Caco-2 (cell line): ENCODE measurements around the gene TASL. TPM values are rescaled to one million over a fixed set of nuclear protein-coding genes. Genes with fewer than 3 reads are reported as not detected.

Experiments used
- BruUV-seq: library from RNA; stranded (reverse); fragments of 400-500 nt; replicated peaks from 2 replicates; lab custom pipeline; 2021; lab: Mats Ljungman, UMichigan
- CTCF ChIA-PET: fragments of 300-600 bp; sonication (Branson Sonifier 250); formaldehyde crosslinking; loops from one replicate; lab custom pipeline; 2022; ENCODE audit warnings: antibody characterized with exemption; lab: Charles Lee
- POLR2A ChIA-PET: fragments of 300-600 bp; sonication (Branson Sonifier 250); formaldehyde crosslinking; loops from one replicate; lab custom pipeline; 2022; ENCODE audit warnings: antibody characterized with exemption; lab: Charles Lee
- DNase-seq, 2 experiments: peaks; one replicate each; pipeline versions ENCODE4 v3.0.0 to v3.0.0-alpha.2; 2020 to 2022
- H3K27me3 ChIP-seq: replicated peaks from 2 replicates; pipeline ENCODE4 v1.6.0; 2011; ENCODE audit warnings: low read length; ENCODE audit not compliant: control insufficient read depth, insufficient read depth
- H3K36me3 ChIP-seq: 2 replicates; pipeline ENCODE4 v1.5.1; 2011; ENCODE audit warnings: low read length; ENCODE audit not compliant: control insufficient read depth, insufficient read depth
- H3K4me1 ChIP-seq: fragments of 250-450 bp; sonication (Bioruptor Pico); 2 replicates; pipeline ENCODE4 v1.5.1; 2020; ENCODE audit warnings: mild to moderate bottlenecking
- H3K4me3 ChIP-seq: 2 replicates; pipeline ENCODE4 v1.5.1; 2011; ENCODE audit warnings: low read depth, mild to moderate bottlenecking, control low read depth, low read length
- H3K9me3 ChIP-seq: fragments of 250-450 bp; sonication (Bioruptor Pico); 2 replicates; pipeline ENCODE4 v1.5.1; 2020; ENCODE audit warnings: mild to moderate bottlenecking, moderate library complexity
- H3K27ac Mint-ChIP-seq: one replicate; pipeline ENCODE4 v1.8.0; 2022; ENCODE audit warnings: mixed read lengths; ENCODE audit not compliant: unreplicated experiment
- H3K27me3 Mint-ChIP-seq: one replicate; pipeline ENCODE4 v1.8.0; 2022; ENCODE audit warnings: mixed read lengths; ENCODE audit not compliant: insufficient read depth, unreplicated experiment
- H3K36me3 Mint-ChIP-seq: one replicate; pipeline ENCODE4 v1.8.0; 2022; ENCODE audit warnings: mild to moderate bottlenecking, mixed read lengths; ENCODE audit not compliant: insufficient read depth, unreplicated experiment
- H3K4me1 Mint-ChIP-seq: one replicate; pipeline ENCODE4 v1.8.0; 2022; ENCODE audit warnings: low read depth, mixed read lengths; ENCODE audit not compliant: unreplicated experiment
- H3K4me3 Mint-ChIP-seq: one replicate; pipeline ENCODE4 v1.8.0; 2022; ENCODE audit warnings: mild to moderate bottlenecking, moderate library complexity, mixed read lengths; ENCODE audit not compliant: unreplicated experiment
- H3K9me3 Mint-ChIP-seq: one replicate; pipeline ENCODE4 v1.8.0; 2022; ENCODE audit warnings: mixed read lengths; ENCODE audit not compliant: unreplicated experiment
- CTCF ChIP-seq, 2 experiments: fragments of 200-600 bp in 1 of 2; IDR thresholded peaks; 1 replicate in 1 of 2; 2 replicates in 1 of 2; pipeline versions ENCODE4 v1.5.1 to v1.8.0; 2011 to 2022; ENCODE audit warnings: antibody characterized with exemption in 1 of 2, control low read depth in 1 of 2, inconsistent platforms in 1 of 2, low read depth in 1 of 2, low read length in 1 of 2, mild to moderate bottlenecking in 1 of 2, moderate library complexity in 1 of 2; ENCODE audit not compliant: insufficient read depth in 1 of 2, severe bottlenecking in 1 of 2, unreplicated experiment in 1 of 2
- intact Hi-C: fragments of 100-400 bp; cut with micrococcal nuclease; formaldehyde crosslinking; loops from one replicate; pipeline ENCODE4 v1.10.0; 2022; ENCODE audit not compliant: unreplicated experiment
- total RNA-seq: library from RNA; stranded (reverse); gene quantifications from 2 replicates; pipeline ENCODE4 v1.2.3, GENCODE V29; 2022

The TASL gene
- total RNA-seq, 1 experiment from 2014 or later: not detected

DNA sequence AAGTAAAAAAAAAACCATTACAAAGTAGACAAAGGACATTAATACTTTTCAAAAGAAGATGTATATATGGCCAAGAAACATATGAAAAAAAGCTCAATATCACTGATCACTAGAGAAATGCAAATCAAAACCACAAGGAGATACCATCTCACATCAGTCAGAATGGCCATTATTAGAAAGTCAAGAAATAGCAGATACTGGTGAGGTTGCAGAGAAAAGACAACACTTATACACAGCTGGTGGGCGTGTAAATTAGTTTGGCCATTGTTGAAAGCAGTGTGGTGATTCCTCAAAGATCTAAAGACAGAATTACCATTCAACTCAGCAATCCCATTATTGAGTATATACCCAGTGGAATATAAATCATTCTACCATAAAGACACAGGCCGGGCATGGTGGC lies 39.3 kb downstream of the TASL start:
- no peak for DNase-seq
- Histone ChIP-seq H3K36me3 (no peaks in the 10 kb centered on the region), H3K27me3 (no peaks in the 10 kb centered on the region), H3K4me1 (no peaks in the 10 kb centered on the region), H3K4me3 (no peak overlapping the region), H3K9me3 (no peaks in the 10 kb centered on the region)
- Mint-ChIP-seq H3K27ac (no peak overlapping the region), H3K36me3 (no peaks in the 10 kb centered on the region), H3K9me3 (no peaks in the 10 kb centered on the region), H3K4me3 (no peak overlapping the region), H3K4me1 (no peaks in the 10 kb centered on the region), H3K27me3 (no peaks in the 10 kb centered on the region)
- TF ChIP-seq CTCF (IDR thresholded peaks at IDR 0.05; ENCODE audit: insufficient read depth in 1 of 2, low read depth in 1 of 2, low read length in 1 of 2, severe bottlenecking in 1 of 2, unreplicated experiment in 1 of 2): no peak
- no TSS peak for BruUV-seq
- ChIA-PET POLR2A (no interaction called here), CTCF (no interaction called here)
- intact Hi-C loops: no loop called here

- Histone ChIP-seq H3K27me3 (no peaks in the 10 kb centered on the region), H3K4me1 (no peaks in the 10 kb centered on the region), H3K9me3 (no peaks in the 10 kb centered on the region), H3K4me3 (no peak overlapping the region), H3K36me3 (no peaks in the 10 kb centered on the region)
- ChIA-PET POLR2A (no interaction called here), CTCF (no interaction called here)
- Mint-ChIP-seq H3K9me3 (no peaks in the 10 kb centered on the region), H3K27ac (no peak overlapping the region), H3K27me3 (no peaks in the 10 kb centered on the region), H3K36me3 (no peaks in the 10 kb centered on the region), H3K4me1 (no peaks in the 10 kb centered on the region), H3K4me3 (no peak overlapping the region)
- DNase-seq: no peak
- no TSS peak for BruUV-seq
- intact Hi-C loops: no loop called here
- TF ChIP-seq CTCF (IDR thresholded peaks at IDR 0.05; ENCODE audit: insufficient read depth in 1 of 2, low read depth in 1 of 2, low read length in 1 of 2, severe bottlenecking in 1 of 2, unreplicated experiment in 1 of 2): no peak
Measured at GRCh38 chrX:30533835-30534234, 43.7 kb downstream of the TASL start.

DNA sequence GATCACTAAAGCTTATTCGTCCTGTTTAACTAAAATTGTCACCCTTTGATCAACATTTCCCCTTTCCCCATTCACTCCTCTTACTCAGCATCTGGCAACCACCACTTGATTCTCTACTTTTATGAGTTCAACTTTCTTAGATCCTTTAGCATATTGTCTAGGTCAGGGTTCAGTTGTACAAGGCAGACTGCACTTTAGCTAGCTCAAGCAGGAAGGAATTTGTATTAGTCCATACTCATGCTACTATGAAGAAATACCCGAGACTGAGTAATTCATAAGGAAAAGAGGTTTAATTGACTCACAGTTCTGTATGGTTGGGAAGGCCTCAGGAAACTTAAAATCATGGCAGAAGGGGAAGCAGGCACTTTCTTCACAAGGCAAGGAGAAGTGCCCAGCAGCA lies 44.3 kb downstream of the TASL start:
- DNase-seq: no peak
- Mint-ChIP-seq H3K27me3 (no peaks in the 10 kb centered on the region), H3K36me3 (no peaks in the 10 kb centered on the region), H3K4me1 (no peaks in the 10 kb centered on the region), H3K4me3 (no peak overlapping the region), H3K9me3 (no peaks in the 10 kb centered on the region), H3K27ac (no peak overlapping the region)
- no peaks in the 10 kb centered on the region for H3K9me3 ChIP-seq
- no peaks in the 10 kb centered on the region for H3K4me1 ChIP-seq
- BruUV-seq: no TSS peak
- no peaks in the 10 kb centered on the region for H3K36me3 ChIP-seq
- H3K27me3 ChIP-seq: no peaks in the 10 kb centered on the region
- no peak for TF ChIP-seq CTCF (IDR thresholded peaks at IDR 0.05; ENCODE audit: insufficient read depth in 1 of 2, low read depth in 1 of 2, low read length in 1 of 2, severe bottlenecking in 1 of 2, unreplicated experiment in 1 of 2)
- CTCF ChIA-PET: no interaction called here
- intact Hi-C loops: no loop called here
- POLR2A ChIA-PET: no interaction called here
- H3K4me3 ChIP-seq: no peak overlapping the region
